ENCODE data around the gene SRP68.
"Not testable (repeated sequence)": the region's sequence is repeated elsewhere in the genome, so short reads cannot be mapped to it uniquely, and the experiment has no call there.

Gene SRP68

DNA sequence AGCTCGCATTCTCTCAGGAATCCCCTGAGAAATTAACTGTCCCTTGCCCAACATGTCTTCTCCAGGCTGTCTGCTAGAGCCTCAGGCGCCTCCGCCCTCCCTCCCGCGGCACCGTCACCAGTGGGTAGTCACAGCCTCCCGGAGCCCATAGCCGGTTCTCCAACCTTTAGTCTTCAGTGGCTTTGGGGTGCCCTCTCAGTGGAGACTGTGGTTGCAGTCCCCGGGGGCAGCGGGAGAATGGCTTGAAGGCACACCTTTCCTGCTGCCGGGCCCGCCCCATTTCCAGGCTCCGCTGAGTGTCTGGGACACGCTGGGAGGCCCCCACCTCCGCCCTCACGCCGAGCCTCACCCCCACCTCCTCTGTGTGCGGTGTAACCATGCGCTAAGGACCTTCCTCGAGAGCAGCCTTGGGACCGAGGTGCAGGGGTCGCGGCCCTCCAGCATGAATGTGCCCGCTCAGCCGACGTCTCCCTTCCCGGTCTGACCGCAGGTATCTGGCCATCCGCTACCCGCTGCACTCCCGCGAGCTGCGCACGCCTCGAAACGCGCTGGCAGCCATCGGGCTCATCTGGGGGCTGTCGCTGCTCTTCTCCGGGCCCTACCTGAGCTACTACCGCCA, 3.9 kb upstream of the SRP68 start:
- DNase-seq: no peak

DNA sequence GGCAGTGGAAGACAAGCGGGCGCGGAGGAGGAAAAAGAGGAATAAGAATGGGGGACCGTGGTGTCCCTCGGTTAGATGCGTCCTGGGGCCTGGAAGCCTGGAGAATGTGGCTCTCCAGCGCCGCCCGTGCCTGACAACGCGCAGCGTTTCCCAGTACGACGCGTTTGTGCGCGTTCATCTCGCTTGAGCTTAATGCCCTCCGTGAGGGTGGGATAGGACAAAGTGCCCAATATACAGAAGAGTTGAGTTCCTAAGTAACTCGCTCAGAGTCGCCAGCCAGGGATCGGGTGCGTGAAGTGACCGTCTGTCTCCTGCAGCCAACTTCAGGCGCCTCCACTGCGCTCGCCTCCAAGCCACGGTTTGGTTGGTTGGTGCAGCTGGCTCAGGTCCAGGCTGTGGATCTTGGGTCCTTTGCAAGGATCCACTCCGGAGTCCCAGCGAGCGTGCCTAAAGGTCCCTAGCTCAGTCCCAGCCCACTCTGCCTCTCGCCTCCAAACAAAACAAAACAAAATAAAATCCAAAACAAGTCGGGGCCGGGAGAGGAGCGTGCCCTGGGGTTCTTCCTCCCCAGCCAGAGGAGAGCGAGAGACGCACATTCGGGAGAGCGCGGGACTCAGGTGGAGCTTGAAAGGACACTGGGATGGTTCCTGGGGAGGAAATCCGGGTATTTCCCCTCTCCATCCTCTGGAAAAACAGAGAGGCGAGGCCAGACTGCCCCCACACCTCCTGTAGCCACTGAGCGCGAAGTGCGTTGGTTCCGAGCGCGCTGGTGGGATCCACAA, 3.2 kb upstream of the SRP68 start:
- no peak for DNase-seq

DNA sequence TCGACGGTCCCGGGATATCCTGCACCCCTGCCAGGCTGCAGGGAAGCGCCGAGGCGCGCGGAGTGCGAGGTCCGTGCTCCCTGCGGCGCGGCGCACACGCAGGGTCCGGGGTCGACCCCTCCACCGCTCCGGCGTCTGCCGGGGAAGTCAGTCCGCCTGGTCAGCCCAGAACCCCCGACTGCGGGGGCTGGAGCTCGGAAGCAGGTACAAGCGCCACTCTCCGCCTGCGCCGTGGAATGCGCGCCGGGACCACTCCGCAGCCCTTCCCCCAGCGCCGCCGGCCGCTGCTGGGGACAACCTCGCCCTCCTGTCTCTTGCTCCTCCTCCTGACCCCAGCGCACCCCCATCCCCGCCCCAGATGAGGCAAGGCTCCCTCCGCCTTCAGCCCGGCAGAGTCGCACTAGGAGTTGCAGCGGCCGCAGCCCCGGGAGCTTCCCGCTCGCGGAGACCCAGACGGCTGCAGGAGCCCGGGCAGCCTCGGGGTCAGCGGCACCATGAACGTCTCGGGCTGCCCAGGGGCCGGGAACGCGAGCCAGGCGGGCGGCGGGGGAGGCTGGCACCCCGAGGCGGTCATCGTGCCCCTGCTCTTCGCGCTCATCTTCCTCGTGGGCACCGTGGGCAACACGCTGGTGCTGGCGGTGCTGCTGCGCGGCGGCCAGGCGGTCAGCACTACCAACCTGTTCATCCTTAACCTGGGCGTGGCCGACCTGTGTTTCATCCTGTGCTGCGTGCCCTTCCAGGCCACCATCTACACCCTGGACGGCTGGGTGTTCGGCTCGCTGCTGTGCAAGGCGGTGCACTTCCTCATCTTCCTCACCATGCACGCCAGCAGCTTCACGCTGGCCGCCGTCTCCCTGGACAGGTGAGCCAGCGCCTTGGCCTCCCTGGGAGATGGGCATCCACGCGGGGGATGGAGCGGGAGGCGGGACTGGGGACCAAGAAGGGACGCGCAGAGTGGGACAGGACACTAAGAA, 2.4 kb upstream of the SRP68 start, which contains the start of gene GALR2:
GALR2 (plus strand) TSS at position 392 of the 974 bp plus-strand sequence; CDS start at position 495, 103 bp downstream.
- no peak for DNase-seq

DNA sequence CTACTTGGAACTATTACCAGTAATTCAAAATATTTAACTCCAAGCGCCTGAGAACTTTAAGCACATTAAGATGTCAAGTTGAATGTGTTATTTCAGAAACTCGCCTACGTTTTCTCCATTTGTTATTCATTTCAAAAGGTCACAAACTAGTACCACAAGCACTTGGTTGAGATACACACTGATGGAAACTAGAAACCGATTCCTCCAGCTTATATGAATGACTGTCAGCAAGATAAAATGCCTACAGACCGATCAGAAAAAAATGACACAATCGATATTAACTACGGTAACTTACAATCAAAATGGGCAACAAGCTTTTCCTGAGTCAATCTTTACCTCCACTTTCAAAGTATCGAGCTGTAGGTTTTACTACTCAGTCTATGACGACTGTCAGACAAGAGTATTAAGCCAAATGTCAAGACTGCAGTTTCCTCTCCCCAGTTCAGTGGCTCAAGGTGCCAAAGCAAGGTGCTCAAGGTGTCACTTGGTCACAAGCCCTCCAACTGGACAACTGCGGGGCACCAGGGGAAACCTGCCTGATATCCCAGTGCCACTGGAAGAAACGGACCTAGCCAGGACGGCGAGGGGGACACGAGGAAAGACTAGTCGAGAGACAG, 678 bp downstream of the SRP68 start:
- DNase-seq: no peak

DNA sequence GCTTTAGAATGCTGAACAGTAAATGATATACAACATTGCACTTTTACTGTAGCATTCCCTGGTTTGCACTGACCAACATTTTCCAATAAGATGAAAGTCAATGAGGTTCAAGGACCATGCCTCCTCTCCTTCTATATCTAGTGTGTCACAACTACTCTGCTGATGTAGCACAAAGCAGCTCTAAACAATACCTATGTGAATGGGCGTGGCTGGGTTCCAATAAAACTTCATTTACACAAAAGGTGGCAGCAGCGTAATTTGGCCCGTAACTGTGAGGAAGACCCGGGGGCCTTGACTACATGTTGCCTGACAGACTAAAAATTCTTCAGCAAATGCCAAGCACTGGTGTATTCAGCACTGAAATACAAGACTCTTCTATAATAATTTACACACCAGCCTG, 6.5 kb downstream of the SRP68 start:
- DNase-seq: no peak

DNA sequence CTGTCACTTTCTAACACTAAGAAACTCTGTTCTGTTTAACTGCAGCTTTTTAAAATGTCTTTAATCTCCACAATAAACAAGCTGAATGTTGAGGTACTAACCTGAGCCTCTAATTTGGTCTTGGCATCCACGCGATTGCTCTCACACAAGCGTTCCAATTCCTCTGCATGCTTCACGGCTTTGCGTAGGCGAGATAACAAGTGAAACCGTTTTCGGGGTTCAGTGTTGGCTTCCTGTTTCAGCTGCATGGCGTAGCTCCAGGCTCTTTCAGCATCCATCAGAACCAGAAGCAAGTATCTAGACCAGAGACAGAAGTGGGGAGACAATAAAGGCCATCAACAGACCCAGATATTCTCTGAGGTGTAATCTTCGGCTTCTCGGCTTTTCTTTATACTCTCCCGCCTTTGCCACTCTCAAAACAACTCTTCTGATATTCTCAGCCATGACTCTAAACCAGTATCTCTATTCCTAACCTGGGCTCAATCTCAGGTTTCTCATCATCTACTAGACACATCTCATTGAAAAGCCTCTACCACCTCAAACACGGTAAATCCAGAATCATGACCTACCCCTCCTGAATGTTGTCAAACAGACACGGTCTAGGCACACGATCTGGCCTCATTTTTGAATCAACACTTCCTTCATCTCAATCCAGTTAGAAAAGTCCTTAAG, 8.3 kb downstream of the SRP68 start:
- no peak for DNase-seq

DNA sequence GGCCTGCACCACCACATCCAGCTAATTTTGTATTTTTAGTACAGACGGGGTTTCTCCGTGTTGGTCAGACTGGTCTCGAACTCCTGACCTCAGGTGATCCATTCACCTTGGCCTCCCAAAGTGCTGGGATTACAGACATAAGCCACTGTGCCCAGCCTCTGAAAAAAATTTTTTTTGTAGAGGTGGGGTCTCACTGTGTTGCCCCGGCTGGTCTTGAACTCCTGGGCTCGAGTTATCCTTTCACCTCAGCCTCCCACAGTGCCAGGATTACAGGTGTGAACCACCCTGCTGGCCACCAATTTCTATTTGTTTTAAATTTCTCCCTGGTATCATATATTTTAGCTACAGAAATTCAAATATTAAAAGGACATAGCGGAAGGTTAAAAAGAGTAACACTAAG, 14.1 kb downstream of the SRP68 start:
- DNase-seq: not testable (repeated sequence)

DNA sequence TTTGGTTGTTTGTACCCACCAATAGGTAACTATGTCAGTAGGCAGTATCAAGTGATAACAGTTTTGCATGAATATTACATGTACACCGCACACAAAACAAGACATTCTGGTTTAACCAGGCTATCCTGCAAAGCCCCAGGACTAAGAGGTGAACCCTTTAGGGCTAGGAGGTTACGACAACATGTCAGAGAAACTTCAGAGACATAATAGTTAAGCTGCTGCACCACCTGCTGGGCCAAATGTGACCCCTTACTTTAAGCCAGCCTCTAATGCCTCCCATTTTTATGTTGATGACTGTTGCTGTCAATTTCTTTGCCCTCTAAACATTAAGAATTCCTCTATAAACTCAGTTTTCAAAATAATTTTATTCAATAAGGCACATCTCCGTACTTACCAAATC, 15.4 kb downstream of the SRP68 start:
- DNase-seq: no peak

DNA sequence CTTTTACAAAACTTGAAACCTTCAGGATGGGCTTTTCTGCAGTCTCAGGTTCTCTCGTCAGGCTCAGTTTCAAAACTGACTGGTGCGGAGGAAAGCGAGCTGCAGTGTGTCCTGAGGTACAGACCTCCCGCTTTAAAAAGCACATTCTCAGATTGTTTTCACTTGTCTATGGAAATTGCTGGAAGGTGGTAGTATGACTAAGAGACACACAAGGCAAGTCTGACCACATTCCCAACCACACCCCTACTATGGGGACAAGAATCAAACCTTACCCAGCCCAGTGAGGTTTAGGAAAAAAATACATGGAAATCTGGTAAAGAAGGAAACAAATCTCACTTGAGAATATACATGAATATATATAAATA, 18.2 kb downstream of the SRP68 start:
- DNase-seq: no peak

DNA sequence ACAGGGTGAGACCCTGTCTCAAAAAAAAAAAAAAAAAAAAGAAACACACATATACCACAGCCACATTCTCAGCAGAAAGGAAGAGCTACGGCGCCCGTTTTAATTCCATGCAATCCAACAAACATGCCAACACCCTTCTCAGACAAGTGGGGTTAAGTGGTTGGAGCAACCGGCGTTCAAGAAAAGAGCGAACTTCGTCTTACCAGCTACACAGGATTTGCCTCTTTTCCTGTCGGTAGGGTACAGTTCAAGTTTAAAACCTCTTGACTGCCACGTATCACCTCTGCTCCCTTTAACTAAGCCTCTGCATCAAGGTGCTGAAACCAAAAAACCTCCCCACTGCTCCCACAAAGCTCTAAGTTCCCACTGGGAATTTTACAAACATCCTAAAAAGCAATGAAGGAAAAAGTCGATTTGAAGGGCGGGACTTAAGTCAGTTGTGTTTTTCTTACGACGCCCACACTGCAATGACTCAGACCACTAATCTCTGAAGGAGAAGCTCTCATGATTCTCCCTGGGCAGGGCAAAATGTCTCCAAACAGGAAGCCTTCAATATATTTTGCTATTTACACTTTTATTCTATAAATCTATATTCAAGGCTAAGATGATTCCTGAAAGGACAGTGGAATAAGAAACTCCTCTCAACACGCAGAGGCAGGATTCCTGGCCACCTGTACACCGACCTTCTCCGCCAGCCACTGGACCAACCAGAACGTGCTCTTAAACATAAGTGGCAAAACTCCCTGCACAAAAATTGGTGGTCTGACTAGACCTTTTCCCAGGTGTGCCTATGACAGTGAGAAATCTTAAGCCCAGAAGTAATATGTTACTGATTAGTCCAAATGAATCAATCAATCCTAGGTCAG, 18.8 kb downstream of the SRP68 start:
- DNase-seq: no peak

DNA sequence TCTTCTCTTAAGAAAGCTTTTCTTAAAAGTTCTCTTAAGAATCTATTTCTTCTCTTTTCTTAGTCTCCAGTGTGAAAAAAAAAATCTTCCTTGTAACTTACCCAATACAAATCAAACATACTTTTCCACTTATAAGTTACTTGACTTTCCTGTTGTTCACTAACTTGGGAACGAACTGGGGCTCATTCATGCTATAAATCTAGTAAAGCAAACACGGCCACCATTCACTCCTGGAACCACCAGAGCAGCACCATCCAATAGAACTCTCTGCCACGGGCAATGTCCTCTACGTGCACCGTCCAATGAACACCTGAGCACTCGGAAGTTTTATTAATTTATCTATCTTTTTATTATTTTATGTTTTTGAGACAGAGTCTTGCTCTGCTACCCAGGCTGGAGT, 20.8 kb downstream of the SRP68 start:
- DNase-seq: no peak

DNA sequence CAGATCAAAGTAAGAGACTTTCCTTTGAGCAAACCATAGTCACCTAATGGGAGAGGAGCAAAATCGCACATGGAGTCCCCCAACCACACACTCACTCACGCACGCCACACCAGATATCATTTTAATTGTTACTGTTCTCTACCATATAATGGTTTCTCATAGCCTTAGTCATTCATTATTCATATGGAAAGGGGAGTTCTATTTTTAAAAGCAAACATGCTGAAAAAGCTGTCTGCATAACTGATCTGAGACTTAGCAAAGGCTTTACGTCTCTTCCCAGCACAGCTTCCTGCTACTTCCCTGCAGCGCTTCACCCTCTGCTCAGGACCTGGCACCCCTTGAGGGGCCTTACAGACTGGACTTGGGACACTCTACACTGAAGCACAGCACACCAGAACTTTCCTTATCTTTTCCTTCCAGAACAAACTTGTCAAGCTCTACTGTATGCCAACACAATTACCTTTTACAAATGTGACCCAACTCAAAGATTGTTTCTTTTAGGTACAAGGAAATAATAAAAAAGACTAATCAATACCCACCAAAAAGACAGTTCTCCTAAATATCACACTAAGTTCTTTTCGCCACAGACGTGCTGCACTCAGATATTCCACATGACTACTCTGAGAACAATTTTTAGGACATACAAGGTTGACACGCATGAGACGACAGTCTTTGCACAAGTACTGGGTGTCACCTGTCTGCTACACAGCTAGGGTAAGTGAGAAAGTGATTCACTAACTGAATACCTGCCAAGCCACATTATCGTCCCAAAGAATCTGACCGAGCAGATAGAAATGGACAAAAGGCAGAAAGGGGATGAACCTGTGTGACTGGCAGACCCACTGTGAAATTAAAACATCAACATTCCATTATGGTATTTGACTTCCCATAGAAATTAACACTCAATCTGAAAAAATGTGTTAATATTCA, 21.5 kb downstream of the SRP68 start:
- no peak for DNase-seq

DNA sequence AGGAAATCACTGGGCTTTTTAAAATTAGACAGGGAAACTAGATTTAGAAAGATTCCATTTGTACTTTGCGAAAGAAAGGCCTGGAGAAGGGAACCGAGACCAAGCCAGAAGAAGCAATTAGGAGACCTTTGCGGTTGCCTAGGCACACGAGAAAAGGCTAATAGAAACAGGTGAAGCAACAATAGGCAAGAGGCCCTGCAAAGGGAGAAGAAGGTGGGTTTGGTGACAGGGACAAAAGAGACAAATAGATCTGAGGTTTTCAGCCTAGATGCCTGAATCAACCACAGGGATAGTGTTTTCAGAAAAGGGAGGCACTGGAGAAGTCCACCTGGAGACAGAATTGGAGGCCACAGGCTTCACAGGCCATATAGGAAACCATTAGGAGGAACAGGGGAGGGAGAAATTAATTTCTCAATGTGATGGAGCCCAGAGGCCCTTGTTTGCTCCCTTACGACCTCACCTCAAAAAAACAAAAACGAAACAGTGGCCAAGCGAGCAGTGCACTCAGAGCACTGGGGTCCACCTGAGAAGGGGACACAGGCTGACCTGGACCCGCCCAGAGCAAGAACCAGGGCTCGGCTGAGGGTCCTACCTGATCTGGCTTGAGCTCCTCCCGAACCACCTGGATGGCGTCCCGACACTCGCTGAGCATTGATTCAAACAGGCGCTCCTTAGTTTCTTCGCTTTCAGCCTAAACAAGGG, 22.3 kb downstream of the SRP68 start:
- DNase-seq: no peak

DNA sequence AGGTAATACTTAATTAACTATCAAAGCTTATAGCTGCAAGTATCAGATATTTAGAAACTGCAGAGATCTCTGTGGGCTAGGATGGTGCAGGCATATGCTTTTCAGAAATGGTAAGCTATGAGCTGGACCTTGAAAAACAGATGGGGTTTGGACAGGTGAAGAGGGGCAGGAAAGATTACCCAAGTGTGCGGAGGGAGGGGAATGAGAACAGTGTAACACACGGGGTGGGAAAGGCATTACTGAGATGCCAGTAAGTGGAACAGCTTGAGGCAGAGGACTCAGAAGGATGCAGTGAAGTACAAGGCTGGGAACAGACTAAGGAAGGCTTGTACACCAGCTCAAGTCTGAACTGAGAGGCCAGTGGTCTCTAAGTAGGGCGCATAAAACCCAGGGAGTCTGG, 23.1 kb downstream of the SRP68 start:
- no peak for DNase-seq

DNA sequence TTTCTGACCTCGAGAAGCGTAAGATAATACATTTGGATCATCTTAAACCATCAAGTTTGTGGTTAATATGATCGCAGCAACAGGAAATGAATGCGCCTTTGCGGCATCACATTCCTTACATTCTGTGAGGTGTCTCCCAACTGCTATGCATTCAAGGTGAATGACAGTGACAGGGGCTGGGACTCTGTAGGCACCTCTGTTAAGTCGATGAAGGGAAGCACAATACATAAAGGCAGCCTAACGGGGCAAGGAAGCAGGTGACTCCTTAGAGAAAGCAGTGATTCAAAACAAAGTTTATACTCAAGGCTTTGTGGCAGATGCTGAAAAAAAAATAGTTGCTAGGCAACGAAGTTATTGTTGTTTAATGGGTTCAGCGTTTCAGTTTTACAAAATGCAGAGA, 23.6 kb downstream of the SRP68 start:
- no peak for DNase-seq

DNA sequence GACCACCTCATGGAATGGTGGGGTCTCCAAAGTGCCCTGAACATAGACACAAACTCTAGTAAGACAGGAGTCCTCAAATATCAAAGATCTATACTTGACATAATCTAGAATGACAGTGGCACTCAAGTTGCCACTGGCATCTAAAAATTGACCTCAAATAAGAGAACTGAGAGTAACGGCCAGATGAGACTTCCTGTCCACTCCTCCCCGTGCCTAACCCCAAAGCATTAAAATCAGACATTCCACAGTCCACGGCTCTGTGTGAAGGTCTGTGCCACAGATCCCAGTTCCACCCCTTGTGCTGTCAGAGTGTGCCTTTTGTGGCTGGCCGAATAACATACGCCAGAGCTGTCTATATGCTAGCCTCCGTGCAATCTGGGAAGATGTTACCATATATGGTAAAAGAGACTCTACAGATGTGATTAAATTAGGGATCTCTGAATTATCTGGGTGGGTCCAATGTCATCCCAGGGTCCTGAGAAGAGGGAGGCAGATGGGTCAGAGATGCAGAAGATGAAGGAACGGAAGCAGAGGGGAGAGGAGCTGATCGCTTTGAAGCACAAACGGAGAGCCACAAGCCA, 24.2 kb downstream of the SRP68 start:
- no peak for DNase-seq

DNA sequence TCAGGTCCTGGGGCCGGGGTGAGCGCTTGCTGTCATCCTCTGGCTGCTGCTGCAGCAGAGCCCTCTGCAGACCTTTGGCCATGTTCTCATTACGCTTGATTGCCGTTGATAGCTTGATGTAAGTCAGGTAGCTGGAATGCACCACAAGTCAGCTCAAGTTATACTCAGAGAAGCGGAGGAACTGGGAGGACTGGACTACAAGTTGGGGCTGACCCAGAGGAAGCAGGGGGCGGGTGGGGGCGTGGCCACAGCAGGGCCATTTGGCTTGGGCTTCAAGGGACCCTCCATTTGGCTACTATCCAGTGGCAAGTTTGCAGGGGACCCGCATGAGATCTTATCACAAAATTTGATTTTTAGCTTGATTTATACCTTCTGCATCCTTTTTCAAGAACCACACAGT, 26.3 kb downstream of the SRP68 start:
- no peak for DNase-seq

DNA sequence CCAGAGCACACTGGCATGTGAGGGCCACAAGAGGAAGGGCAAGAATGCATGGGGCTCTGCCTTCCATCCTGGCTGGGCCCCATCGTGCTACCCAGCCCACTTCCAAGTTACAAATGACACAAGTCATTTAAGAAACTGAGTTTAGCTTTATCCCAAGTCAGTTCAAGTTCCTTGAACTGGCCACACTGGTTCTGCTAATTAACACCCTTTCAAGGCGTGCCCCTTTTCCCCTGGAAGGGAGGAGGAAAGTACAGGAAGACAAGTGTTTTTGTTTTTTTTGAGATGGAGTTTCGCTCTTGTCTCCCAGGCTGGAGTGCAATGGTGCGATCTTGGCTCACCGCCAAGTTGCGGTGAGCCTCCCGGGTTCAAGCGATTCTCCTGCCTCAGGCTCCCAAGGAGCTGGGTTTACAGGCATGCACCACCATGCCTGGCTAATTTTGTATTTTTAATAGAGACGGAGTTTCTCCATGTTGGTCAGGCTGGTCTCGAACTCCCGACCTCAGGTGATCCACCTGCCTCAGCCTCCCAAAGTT, 27.8 kb downstream of the SRP68 start:
- DNase-seq: not testable (repeated sequence)

DNA sequence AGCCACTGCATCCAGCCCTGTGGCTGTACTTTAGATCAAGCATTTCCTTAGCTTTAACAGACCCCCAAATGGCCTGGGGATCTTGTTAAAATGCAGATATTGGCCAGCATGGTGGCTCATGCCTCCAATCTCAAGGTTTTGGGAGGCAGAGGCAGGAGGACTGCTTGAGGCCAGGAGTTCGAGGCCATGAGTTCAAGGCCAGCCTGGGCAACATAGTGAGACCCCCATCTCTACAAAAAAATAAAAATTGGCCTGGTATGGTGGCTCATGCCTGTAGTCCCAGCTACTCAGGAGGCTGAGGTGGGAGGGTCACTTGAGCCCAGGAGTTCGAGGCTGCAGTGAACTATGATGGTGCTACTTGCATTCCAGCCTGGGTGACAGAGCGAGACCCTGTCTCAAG, 29.4 kb downstream of the SRP68 start:
- DNase-seq: not testable (repeated sequence)
